ENCODE data around the gene CYGB.

The CYGB gene

GRCh38 chr17:76484228-76484725 is 53.2 kb downstream of the CYGB start:
- DNase-seq (ENCODE audit: extremely low read depth in 1 of 2, low read depth in 1 of 2) = no peak

DNA sequence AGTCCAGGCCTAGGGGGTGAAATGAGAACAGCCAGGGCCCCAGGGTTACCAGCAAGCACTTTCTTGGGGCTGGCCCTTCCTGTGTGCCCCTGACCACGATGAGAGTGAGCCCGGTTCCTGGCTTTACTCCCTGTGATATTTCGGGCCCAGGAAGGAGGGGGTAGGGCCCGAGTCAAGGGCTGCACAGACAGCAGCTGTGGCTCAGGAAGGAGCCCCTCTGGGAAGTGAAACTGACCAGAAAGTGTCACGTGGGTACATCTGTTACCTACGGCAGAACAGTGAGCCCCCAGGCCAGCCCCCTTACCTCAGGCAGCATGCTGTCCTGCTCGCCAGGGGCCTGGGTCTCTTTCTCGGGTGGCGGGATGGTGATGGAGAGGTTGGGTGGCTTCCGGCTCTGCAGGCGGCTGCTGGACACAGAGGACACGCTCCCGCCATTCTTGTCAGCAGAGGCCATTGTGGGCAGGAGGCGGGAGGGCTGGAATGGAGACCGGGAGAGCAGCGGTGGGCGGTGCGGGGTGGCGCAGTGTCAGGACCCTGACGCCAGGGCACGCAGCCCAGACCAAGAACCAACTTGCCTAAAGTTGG is 56.3 kb downstream of the CYGB start:
- no peak for DNase-seq (ENCODE audit: extremely low read depth in 1 of 2, low read depth in 1 of 2)

GRCh38 chr17:76480632-76481031 is 56.9 kb downstream of the CYGB start:
- DNase-seq (ENCODE audit: extremely low read depth in 1 of 2, low read depth in 1 of 2) = no peak

GRCh38 chr17:76479515-76480060 is 57.9 kb downstream of the CYGB start:
- DNase-seq (ENCODE audit: extremely low read depth in 1 of 2, low read depth in 1 of 2) = no peak

DNA sequence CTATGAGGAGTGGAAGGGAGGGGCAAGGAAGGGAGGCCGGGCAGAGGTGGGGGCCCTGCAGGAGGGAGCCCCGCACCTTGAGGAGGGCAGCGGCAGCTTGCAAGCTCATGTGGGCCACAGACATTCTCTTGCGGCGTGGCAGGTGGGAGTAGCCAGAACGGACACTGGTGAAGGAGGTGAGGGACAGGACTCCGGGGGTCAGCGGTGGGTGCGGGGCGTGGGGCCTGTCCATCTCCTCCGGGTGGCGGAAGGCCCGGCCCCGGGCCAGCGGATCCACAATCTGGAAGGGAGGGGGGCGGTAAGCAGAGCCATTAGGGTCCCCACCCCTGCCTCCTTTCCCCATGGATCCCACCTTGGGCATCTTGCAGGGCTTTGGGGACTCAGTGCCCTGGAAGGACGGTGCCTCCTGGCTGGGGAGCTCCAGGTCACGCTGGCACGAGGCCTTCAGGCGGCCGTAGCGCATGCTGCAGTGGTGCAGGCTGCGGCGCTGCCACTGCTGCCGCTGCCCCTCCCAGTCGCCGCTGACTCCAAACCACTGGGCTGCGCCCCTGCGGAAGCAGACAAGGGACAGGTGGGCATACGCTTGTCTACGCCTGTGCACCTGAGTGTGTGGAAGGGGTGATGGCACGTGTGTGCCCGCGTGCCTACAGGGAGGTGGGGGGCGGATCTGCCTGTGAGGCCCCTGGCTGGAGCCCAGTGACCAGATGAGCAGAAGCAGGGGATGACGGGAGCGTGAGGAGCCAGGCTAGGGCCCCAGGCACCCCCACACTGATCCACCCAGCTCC is 58.6 kb downstream of the CYGB start:
- DNase-seq (ENCODE audit: extremely low read depth in 1 of 2, low read depth in 1 of 2) = no peak

DNA sequence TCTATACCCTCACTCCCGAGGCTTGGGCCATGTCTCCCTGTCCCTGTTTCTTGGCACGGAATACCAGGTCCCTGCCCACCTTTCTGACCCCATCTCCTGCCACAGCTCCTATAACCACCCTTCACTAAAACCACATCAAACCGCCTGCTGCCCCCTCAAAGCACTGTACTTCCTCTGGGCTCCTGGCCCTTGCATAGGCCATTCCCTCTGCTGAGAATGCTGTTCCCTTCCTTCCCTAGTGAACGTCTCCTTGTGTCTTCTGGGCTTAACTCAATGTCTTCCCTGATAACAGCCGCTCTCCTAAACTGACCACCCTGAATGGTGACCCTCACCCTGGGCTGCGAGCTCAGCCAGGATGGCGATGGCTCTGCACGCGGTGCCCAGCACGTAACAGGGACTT is 59.4 kb downstream of the CYGB start:
- DNase-seq (ENCODE audit: extremely low read depth in 1 of 2, low read depth in 1 of 2) = no peak

- DNase-seq (ENCODE audit: extremely low read depth in 1 of 2, low read depth in 1 of 2) = no peak
Observed at GRCh38 chr17:76477576-76477975, 59.9 kb downstream of the CYGB start.

Measured in stimulated activated CD8-positive, alpha-beta memory T cell treated with anti-CD3 and anti-CD28 coated beads, Interleukin-7, amount 100 ng/mL, for 48 hours (primary cell).